SJSA1 (cell line): ENCODE measurements around the gene FGD4. TPM values are rescaled to one million over a fixed set of nuclear protein-coding genes. Genes with fewer than 3 reads are reported as not detected.

Source experiments
- DNase-seq, 2 experiments: peaks; one replicate each; pipeline ENCODE4 v3.0.0-alpha.2; 2015 to 2020; ENCODE audit warnings: low spot score in 2 of 2, low read depth in 1 of 2
- H3K27ac ChIP-seq: fragments of 250-450 bp; sonication (Bioruptor Pico); 2 replicates; pipeline ENCODE4 v1.5.1; 2020; ENCODE audit warnings: mild to moderate bottlenecking, moderate library complexity
- H3K27me3 ChIP-seq: fragments of 250-450 bp; sonication (Bioruptor Pico); replicated peaks from 2 replicates; pipeline ENCODE4 v1.5.1; 2020; ENCODE audit warnings: mild to moderate bottlenecking, moderate library complexity
- H3K36me3 ChIP-seq: fragments of 250-450 bp; sonication (Bioruptor Pico); 2 replicates; pipeline ENCODE4 v1.5.1; 2020; ENCODE audit warnings: mild to moderate bottlenecking
- H3K4me1 ChIP-seq: fragments of 250-450 bp; sonication (Bioruptor Pico); replicated peaks from 2 replicates; pipeline ENCODE4 v1.6.1; 2021; ENCODE audit warnings: mild to moderate bottlenecking
- H3K4me3 ChIP-seq: fragments of 250-450 bp; sonication (Bioruptor Pico); 2 replicates; pipeline ENCODE4 v1.5.1; 2020; ENCODE audit warnings: mild to moderate bottlenecking
- H3K9me3 ChIP-seq: fragments of 250-450 bp; sonication (Bioruptor Pico); replicated peaks from 2 replicates; pipeline ENCODE4 v1.5.1; 2020; ENCODE audit warnings: mild to moderate bottlenecking
- total RNA-seq: library from RNA; depleted of rRNA; stranded (reverse); fragments of >200 nt; shearing (Covaris generic); gene quantifications from 2 replicates; pipeline ENCODE4 v1.2.3, GENCODE V29; 2014

FGD4 gene
- total RNA-seq, 1 experiment from 2014 or later = 2.8 TPM

DNA sequence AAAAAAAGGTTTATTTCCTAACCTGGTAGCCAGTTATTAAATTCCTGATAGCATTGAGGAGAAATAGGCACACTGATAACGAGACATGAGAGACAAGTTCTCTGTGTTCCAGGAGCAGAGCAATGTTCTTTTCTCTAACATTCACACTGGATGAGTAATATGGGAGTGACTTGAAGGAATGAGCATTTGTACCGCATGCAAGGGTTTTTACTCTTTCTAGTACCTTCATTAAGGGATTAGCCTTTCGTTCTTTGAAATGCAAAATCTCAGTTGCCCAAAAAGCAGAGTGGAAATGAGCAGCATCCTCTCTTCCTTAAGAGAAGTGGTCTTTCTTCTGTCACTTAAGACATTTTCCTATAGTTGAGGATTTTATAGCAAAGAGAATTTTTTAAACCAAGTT lies 54.7 kb downstream of the FGD4 start:
- peak in 1 of 2 experiments; percentile 58 for DNase-seq
- H3K27me3 ChIP-seq = no peaks in the 10 kb centered on the region
- no peaks in the 10 kb centered on the region for H3K9me3 ChIP-seq
- H3K4me1 ChIP-seq = peaks cover 29% of the 10 kb centered on the region
- H3K27ac ChIP-seq = peak overlapping the region; percentile 49
- no peak overlapping the region for H3K4me3 ChIP-seq
- no peaks in the 10 kb centered on the region for H3K36me3 ChIP-seq

DNA sequence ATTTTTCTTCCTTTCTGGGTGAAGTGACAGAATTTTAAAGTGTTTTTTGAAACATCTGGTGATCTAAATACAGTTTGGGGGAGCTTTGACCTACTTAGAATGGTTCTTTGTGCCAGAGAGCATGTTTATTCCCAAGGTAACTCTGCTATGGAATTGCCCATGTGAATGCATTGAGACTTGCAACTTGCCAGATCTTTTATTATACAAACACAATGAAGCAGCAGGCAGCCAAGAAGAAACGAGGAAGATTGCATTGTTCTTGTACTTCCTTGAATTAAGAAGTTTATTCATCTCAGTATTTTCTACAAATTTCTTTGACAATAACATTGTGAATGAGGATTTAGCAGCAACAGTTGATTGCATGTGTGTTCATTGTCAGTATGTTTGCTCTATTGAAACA lies 55.5 kb downstream of the FGD4 start:
- Histone ChIP-seq H3K4me3 (no peak overlapping the region), H3K27ac (peak overlapping the region; percentile 49), H3K9me3 (no peaks in the 10 kb centered on the region), H3K36me3 (no peaks in the 10 kb centered on the region), H3K4me1 (peaks cover 29% of the 10 kb centered on the region), H3K27me3 (no peaks in the 10 kb centered on the region)
- DNase-seq = peak in 1 of 2 experiments; percentile 46

DNA sequence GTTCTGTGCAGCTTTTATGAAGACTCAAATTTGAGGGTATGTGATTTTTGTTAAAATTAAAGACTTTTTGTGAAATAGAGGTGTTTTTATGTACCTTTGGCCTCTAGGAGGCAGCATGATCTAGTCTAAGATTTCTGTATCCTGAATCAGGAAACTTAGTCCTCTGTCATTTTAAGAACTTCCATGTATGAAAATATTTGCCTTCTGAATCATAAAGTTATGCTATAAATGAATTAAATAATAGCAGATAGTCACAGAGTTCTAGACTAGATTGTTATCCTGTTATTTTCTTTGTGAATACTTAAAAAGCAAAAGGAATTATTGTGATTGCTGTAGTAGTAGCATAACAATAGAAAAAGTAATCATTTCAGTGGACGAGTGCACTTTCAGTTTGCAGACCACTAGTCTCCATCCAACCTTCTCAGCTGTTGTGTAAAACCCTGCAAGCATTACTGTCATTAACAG lies 56.3 kb downstream of the FGD4 start:
- H3K27me3 ChIP-seq = no peaks in the 10 kb centered on the region
- no peaks in the 10 kb centered on the region for H3K9me3 ChIP-seq
- peak in 1 of 2 experiments; percentile 63 for DNase-seq
- H3K4me1 ChIP-seq = peaks cover 29% of the 10 kb centered on the region
- no peaks in the 10 kb centered on the region for H3K36me3 ChIP-seq
- H3K27ac ChIP-seq = no peak overlapping the region
- peak overlapping the region; percentile 24 for H3K4me3 ChIP-seq

DNA sequence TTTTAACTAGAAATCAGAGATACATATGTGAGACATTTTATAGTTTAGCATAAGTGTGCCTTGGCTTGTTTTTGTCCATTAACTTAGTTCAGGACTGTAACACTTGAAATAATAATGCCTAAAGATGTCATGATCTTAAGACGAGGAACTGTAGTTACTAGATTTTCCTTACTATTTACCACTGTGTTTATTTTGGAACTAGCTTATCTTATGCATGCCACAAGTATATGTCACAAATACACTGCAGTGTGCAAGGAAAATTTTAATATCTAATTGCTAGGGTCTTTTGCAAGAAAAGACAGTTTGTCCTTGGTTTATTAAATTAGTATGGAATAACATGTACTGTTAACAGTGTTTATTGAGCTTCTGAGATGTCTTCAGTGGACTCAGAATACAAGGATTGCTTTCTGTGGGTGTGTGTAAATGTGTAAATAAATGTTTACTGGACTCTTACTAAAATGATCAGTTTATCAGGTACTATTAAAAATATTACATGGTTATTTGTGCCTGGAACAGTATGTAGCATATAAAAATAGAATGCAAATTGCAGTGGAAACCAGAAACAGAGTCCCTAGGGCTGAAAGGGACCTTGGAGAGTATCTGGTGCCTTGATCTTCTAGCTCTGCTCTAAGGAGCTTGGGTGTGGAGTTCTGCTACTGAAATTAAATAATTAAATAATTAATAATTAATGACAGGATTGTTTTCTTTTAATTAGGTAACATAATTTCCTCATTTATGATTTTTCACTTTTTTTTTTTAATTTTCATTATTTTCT lies 58.1 kb downstream of the FGD4 start:
- Histone ChIP-seq H3K9me3 (no peaks in the 10 kb centered on the region), H3K27me3 (no peaks in the 10 kb centered on the region), H3K4me3 (no peak overlapping the region), H3K27ac (no peak overlapping the region), H3K36me3 (no peaks in the 10 kb centered on the region), H3K4me1 (peaks cover 42% of the 10 kb centered on the region)
- DNase-seq = no peak

DNA sequence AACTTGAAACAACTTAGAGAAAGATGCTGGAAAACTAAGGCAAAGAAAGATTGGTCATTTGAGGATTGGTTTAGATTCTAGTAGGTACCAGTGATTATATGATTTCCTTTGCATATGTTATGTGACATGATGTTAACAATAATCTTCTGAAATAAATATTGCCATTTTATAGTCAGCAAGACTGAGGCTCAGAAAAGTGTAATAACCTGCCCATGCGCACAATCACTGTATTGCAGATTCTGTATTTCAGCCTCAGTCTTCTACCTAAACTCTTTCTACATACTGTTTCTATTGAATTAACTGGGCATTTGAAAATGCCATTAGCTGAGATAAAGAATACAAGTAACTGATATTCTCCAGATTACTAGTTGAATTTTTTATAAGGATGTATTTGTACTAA lies 61.3 kb downstream of the FGD4 start:
- H3K27ac ChIP-seq = no peak overlapping the region
- no peak overlapping the region for H3K4me3 ChIP-seq
- no peak for DNase-seq
- H3K36me3 ChIP-seq = no peaks in the 10 kb centered on the region
- no peaks in the 10 kb centered on the region for H3K27me3 ChIP-seq
- peaks cover 26% of the 10 kb centered on the region for H3K4me1 ChIP-seq
- no peaks in the 10 kb centered on the region for H3K9me3 ChIP-seq

DNA sequence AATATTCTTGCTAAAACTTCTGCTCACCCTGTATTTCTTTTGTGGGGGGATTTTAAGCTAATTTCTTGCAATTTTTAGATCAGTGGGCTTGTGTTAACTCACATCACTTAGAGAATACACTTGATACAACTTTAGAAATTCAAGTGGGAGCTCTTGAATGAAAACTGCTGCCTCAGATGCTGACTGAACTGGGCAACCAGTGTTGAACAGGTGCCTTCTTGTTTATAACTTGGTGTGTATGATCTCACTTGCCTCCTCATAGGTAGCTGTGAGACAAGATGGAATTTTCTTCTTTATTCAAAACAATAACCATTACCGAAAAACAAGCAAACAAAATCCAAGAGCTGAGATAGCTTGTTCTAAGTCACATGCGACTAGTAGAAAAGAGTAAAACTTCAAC lies 63.5 kb downstream of the FGD4 start:
- no peak overlapping the region for H3K27ac ChIP-seq
- DNase-seq = no peak
- H3K27me3 ChIP-seq = no peaks in the 10 kb centered on the region
- H3K4me3 ChIP-seq = no peak overlapping the region
- H3K4me1 ChIP-seq = peaks cover 12% of the 10 kb centered on the region
- H3K36me3 ChIP-seq = no peaks in the 10 kb centered on the region
- H3K9me3 ChIP-seq = no peaks in the 10 kb centered on the region

DNA sequence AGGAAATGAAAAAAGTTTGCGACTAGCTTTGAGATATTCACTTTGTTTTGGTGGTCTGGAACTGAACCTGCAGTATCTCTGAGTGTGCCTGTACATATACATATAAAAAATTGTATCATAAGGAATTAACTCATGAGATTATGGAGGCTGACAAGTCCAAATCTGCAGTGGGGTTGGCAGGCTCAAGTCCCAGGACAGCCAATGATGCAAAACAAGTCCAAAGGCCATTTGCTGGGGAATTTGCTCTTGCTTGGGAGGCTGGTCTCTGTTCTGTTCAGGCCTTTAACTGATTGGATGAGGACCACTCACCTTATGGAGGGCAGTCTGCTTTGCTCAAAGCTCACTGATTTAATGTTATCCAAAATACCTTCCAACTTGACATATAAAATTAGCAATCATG lies 66.8 kb downstream of the FGD4 start:
- H3K36me3 ChIP-seq = no peaks in the 10 kb centered on the region
- H3K27me3 ChIP-seq = no peaks in the 10 kb centered on the region
- H3K4me3 ChIP-seq = no peak overlapping the region
- H3K27ac ChIP-seq = no peak overlapping the region
- no peak for DNase-seq
- H3K9me3 ChIP-seq = no peaks in the 10 kb centered on the region
- H3K4me1 ChIP-seq = peaks cover 10% of the 10 kb centered on the region

DNA sequence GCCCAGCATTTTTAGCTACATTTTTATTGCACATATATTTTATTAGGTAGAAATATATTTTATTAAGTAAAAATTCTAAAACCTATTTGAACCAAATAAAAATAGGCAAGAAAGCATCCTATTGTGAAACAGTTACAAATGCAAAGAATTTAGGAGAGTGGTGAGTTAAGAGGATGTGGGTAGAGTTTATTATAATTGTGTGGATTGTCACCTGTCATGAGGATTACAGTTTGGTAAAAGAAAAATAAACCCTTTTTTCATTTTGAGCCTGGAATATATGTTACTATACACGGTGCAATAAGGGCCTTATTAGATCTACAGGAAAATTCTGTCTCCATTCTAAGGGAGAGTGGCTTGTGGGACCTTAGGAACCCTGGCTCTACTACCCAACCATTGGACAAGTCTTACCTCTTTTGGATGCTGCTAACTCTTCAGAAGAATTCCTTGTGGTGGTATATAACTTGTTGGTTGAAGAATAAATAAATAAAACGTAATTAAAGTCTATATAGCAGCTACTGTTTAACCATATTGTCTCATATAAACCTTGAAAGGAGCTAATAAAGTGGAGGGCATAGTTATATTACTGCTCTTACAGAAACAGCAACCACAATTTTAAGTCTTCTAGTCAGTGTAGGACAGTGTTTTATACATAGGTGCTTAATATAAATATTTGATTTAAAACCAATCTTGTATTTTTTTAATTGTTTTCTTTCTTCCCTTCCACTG lies 67.8 kb downstream of the FGD4 start:
- Histone ChIP-seq H3K36me3 (no peaks in the 10 kb centered on the region), H3K4me1 (peaks cover under 1% of the 10 kb centered on the region; the same call in 1 of the 2 replicates), H3K27ac (no peak overlapping the region), H3K27me3 (no peaks in the 10 kb centered on the region), H3K4me3 (no peak overlapping the region), H3K9me3 (no peaks in the 10 kb centered on the region)
- no peak for DNase-seq

DNA sequence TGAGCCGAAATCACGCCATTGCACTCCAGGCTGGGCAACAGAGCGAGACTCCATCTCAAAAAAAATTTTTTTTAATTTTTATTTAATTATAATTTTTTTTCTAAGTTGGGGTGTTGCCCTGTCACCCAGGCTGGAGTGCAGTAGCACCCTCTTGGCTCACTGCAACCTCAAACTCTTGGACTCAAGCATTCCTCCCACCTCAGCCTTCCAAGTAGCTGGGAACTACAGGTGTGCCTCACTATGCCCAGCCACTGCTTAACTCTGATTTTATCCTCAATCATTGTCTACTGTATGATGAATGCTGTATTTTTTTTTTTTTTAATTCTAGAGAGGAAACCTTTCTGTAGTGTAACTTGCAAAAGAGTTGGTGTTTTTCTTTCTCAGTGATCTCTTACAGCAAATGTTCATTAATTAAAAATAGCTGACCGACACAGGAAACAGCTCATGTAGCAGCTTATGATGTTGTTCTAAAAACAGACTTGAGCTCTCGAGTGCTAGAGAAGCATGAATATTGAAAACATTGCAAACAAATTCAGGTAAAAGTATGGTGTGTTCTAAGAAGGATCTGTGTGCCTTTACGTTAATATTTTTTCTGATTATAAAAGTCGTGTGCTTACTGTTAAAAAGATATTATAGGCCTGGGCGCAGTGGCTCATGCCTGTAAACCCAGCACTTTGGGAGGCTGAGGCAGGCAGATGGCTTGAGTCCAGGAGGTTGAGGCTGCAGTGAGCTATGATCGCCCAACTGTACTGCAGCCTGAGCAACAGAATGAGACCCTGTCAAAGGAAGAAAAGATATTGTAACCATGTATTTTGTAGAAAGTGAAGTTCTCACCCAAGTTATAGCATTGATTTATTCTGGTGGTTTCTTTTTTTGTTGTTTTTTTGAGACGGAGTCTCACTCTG lies 68.9 kb downstream of the FGD4 start:
- Histone ChIP-seq H3K9me3 (no peaks in the 10 kb centered on the region), H3K4me3 (no peak overlapping the region), H3K36me3 (no peaks in the 10 kb centered on the region), H3K27ac (no peak overlapping the region), H3K4me1 (no peaks in the 10 kb centered on the region), H3K27me3 (no peaks in the 10 kb centered on the region)
- no peak for DNase-seq

DNA sequence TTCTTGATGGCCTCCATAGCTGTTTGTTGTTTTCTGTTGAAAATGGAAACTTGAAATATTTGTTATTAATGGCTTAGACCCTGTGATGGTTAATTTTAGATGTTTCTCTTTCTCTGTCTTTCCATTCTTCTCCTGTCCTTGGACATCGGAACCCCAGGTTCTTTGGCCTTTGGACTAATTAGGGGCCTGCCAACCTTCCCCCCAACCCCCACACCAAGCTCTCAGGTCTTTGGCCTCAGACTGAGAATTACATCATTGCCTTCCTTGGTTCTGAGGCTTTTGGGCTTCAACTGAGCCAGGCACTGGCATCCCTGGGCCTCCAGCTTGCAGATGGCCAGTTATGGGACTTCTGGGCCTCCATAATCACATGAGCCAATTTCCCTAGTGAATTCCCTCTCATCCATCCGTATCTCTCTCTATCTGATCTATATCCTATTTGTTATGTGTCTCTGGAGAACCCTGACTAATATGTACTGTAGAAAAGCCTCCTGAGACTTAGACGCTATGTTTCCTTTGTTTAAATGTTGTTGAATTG lies 71.6 kb downstream of the FGD4 start:
- H3K27ac ChIP-seq = no peak overlapping the region
- H3K27me3 ChIP-seq = no peaks in the 10 kb centered on the region
- no peaks in the 10 kb centered on the region for H3K4me1 ChIP-seq
- no peak for DNase-seq
- H3K36me3 ChIP-seq = no peaks in the 10 kb centered on the region
- H3K9me3 ChIP-seq = no peaks in the 10 kb centered on the region
- no peak overlapping the region for H3K4me3 ChIP-seq

DNA sequence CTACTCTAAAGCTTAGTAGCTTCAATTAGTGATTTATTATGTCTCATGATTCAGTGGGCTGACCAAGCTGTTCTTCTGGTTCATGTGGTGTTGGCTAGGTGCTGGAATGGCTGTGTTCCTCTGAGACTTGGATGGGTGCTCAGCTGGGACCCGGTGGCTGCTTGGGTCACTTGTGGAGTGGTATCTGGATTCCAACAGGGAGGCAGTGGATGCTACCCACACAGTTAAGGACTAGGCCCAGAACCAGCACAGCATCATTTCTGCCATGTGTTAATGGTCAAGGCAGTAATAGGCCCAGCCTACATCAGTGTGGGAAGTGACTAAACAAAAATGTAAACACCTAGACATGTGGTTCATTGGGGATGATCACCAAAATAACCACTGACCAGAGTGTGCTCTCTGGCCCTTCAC lies 72.2 kb downstream of the FGD4 start:
- H3K4me3 ChIP-seq = no peak overlapping the region
- no peaks in the 10 kb centered on the region for H3K27me3 ChIP-seq
- no peaks in the 10 kb centered on the region for H3K9me3 ChIP-seq
- H3K27ac ChIP-seq = no peak overlapping the region
- no peak for DNase-seq
- H3K4me1 ChIP-seq = no peaks in the 10 kb centered on the region
- H3K36me3 ChIP-seq = no peaks in the 10 kb centered on the region

DNA sequence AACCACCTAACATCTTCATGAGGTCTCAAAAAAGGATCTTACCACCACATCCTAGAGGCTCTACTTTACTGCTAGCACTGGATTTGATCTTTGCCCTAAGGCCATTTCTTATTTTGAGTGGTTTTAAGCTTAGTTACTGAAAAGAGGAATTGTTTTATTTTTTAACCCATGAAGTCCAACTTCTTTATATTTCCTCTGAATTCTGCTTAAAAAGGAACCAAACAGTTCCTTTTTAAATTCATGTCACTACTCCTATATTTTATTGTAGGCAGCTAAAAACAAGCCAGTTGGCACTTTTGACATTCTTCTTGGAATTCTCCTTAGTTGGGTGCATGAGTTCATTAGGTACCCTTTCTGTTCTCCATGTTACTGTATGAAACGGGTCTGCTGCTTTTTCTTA lies 76.4 kb downstream of the FGD4 start:
- no peak for DNase-seq
- Histone ChIP-seq H3K27me3 (no peaks in the 10 kb centered on the region), H3K4me3 (no peak overlapping the region), H3K36me3 (no peaks in the 10 kb centered on the region), H3K4me1 (no peaks in the 10 kb centered on the region), H3K27ac (no peak overlapping the region), H3K9me3 (no peaks in the 10 kb centered on the region)

DNA sequence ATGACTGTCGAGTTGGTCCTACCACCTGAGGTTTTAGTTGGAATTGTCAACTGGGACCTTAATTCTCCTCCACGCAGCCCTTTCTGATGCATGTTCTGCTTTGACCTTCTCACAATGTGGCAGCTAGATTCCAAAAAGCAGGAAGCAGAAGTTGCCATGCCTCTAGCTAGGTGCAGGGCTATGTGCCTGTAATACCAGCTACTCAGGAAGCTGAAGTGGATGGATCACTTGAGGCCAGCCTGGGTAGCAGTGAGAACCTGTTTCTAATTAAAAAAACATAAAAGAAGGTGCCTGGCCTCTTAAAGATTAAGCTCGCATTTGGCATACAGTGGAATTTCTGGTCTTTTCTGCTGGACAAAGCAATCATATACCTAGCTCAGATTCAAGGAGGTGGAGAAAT lies 77.1 kb downstream of the FGD4 start:
- DNase-seq = no peak
- Histone ChIP-seq H3K9me3 (no peaks in the 10 kb centered on the region), H3K4me1 (no peaks in the 10 kb centered on the region), H3K27me3 (no peaks in the 10 kb centered on the region), H3K27ac (no peak overlapping the region), H3K4me3 (no peak overlapping the region), H3K36me3 (no peaks in the 10 kb centered on the region)
